Right atrium auricular region (tissue), 2 donors: ENCODE data around the gene CACNA2D3. TPM values are rescaled to one million over a fixed set of nuclear protein-coding genes. Genes with fewer than 3 reads are reported as not detected.

Source experiments
- DNase-seq: peaks from one replicate; pipeline ENCODE4 v3.0.0-alpha.2; 2019; ENCODE audit warnings: low spot score
- H3K27ac ChIP-seq, 2 donors: fragments of 200-600 bp; sonication (generic); 1 replicate in 1 of 2; 2 replicates in 1 of 2; pipeline ENCODE4 v1.5.1; 2016 to 2019
- H3K27me3 ChIP-seq, 2 donors: fragments of 200-600 bp; sonication (generic); one replicate each; pipeline versions ENCODE4 v1.5.1 to v1.6.0; 2017 to 2019
- H3K36me3 ChIP-seq: fragments of 200-600 bp; sonication (generic); one replicate; pipeline ENCODE4 v1.5.1; 2016
- H3K4me1 ChIP-seq, 2 donors: fragments of 200-600 bp; sonication (generic); one replicate each; pipeline versions ENCODE4 v1.5.1 to v1.6.0; 2017 to 2019
- H3K4me3 ChIP-seq, 2 donors: fragments of 200-600 bp; sonication (generic); 1 replicate in 1 of 2; 2 replicates in 1 of 2; pipeline ENCODE4 v1.5.1; 2017 to 2019; ENCODE audit warnings: mild to moderate bottlenecking in 1 of 2, moderate library complexity in 1 of 2
- H3K9me3 ChIP-seq, 2 donors: fragments of 200-600 bp; sonication (generic); one replicate each; pipeline ENCODE4 v1.5.1; 2019
- CTCF ChIP-seq, 2 donors: fragments of 200-600 bp; sonication (generic); IDR thresholded peaks; one replicate each; pipeline ENCODE4 v1.5.1; 2019; ENCODE audit warnings: antibody characterized with exemption in 2 of 2
- total RNA-seq, 2 donors: library from RNA; depleted of rRNA; stranded (reverse); fragments of >200 nt; gene quantifications; one replicate each; pipeline ENCODE4 v1.1.0, GENCODE V29; 2016

The CACNA2D3 gene
- total RNA-seq, 2 donors from 2014 or later = 10.9 to 17.2 TPM

GRCh38 chr3:54164192-54164975 lies 42.0 kb downstream of the CACNA2D3 start:
- Histone ChIP-seq H3K9me3 (no peaks in the 10 kb centered on the region), H3K27me3 (no peaks in the 10 kb centered on the region), H3K36me3 (no peaks in the 10 kb centered on the region), H3K27ac (no peak overlapping the region), H3K4me1 (no peaks in the 10 kb centered on the region), H3K4me3 (no peak overlapping the region)
- TF ChIP-seq CTCF (IDR thresholded peaks at IDR 0.05) = no peak
- DNase-seq = no peak

- no peak overlapping the region for H3K4me3 ChIP-seq
- no peaks in the 10 kb centered on the region for H3K36me3 ChIP-seq
- TF ChIP-seq CTCF (IDR thresholded peaks at IDR 0.05) = no peak
- H3K9me3 ChIP-seq = no peaks in the 10 kb centered on the region
- DNase-seq = no peak
- H3K27me3 ChIP-seq = no peaks in the 10 kb centered on the region
- no peaks in the 10 kb centered on the region for H3K4me1 ChIP-seq
- no peak overlapping the region for H3K27ac ChIP-seq
Observed at GRCh38 chr3:54165865-54166264, 43.5 kb downstream of the CACNA2D3 start.

- no peaks in the 10 kb centered on the region for H3K9me3 ChIP-seq
- H3K4me3 ChIP-seq = no peak overlapping the region
- no peak for TF ChIP-seq CTCF (IDR thresholded peaks at IDR 0.05)
- H3K27ac ChIP-seq = no peak overlapping the region
- H3K36me3 ChIP-seq = no peaks in the 10 kb centered on the region
- no peak for DNase-seq
- H3K27me3 ChIP-seq = no peaks in the 10 kb centered on the region
- no peaks in the 10 kb centered on the region for H3K4me1 ChIP-seq
Observed at GRCh38 chr3:54167999-54168398, 45.6 kb downstream of the CACNA2D3 start.

GRCh38 chr3:54168451-54168850 lies 46.1 kb downstream of the CACNA2D3 start:
- H3K4me3 ChIP-seq = no peak overlapping the region
- H3K9me3 ChIP-seq = no peaks in the 10 kb centered on the region
- no peak overlapping the region for H3K27ac ChIP-seq
- H3K36me3 ChIP-seq = no peaks in the 10 kb centered on the region
- H3K4me1 ChIP-seq = no peaks in the 10 kb centered on the region
- DNase-seq = no peak
- no peak for TF ChIP-seq CTCF (IDR thresholded peaks at IDR 0.05)
- no peaks in the 10 kb centered on the region for H3K27me3 ChIP-seq

- no peaks in the 10 kb centered on the region for H3K36me3 ChIP-seq
- no peaks in the 10 kb centered on the region for H3K27me3 ChIP-seq
- no peak overlapping the region for H3K4me3 ChIP-seq
- no peaks in the 10 kb centered on the region for H3K4me1 ChIP-seq
- H3K27ac ChIP-seq = no peak overlapping the region
- no peaks in the 10 kb centered on the region for H3K9me3 ChIP-seq
- DNase-seq = no peak
- TF ChIP-seq CTCF (IDR thresholded peaks at IDR 0.05) = no peak
Observed at GRCh38 chr3:54169524-54169923, 47.2 kb downstream of the CACNA2D3 start.

- no peak overlapping the region for H3K27ac ChIP-seq
- no peak for TF ChIP-seq CTCF (IDR thresholded peaks at IDR 0.05)
- H3K4me1 ChIP-seq = no peaks in the 10 kb centered on the region
- H3K4me3 ChIP-seq = no peak overlapping the region
- no peaks in the 10 kb centered on the region for H3K36me3 ChIP-seq
- no peaks in the 10 kb centered on the region for H3K9me3 ChIP-seq
- no peak for DNase-seq
- H3K27me3 ChIP-seq = no peaks in the 10 kb centered on the region
Observed at GRCh38 chr3:54171509-54171908, 49.2 kb downstream of the CACNA2D3 start.
